ENCODE data around the gene FATE1.

Gene FATE1

GRCh38 chrX:151765026-151765425, 49.2 kb downstream of the FATE1 start:
- Mint-ChIP-seq H3K27me3 (peaks cover 15 to 17% of the 10 kb centered on the region in 2 donors), H3K9me3 (no peaks in the 10 kb centered on the region), H3K36me3 (ENCODE audit: insufficient read depth) (no peaks in the 10 kb centered on the region), H3K27ac (no peak overlapping the region), H3K4me1 (ENCODE audit: low read depth in 2 of 2) (peaks cover 0 to 1% of the 10 kb centered on the region in 2 donors), H3K4me3 (no peak overlapping the region)
- no peak for ATAC-seq (replicated peaks)
- DNase-seq, result no peak

- no peak overlapping the region for H3K27ac Mint-ChIP-seq
- no peaks in the 10 kb centered on the region for H3K9me3 Mint-ChIP-seq
- H3K27me3 Mint-ChIP-seq, result peaks cover 6 to 10% of the 10 kb centered on the region in 2 donors
- H3K4me3 Mint-ChIP-seq, result no peak overlapping the region
- H3K4me1 Mint-ChIP-seq (ENCODE audit: low read depth in 2 of 2), result no peaks in the 10 kb centered on the region
- DNase-seq (no peak), ATAC-seq (replicated peaks) (no peak)
- H3K36me3 Mint-ChIP-seq (ENCODE audit: insufficient read depth), result no peaks in the 10 kb centered on the region
These were observed 55.9 kb downstream of the FATE1 start for GRCh38 chrX:151771726-151772125.
